Stimulated activated CD8-positive, alpha-beta memory T cell treated with anti-CD3 and anti-CD28 coated beads, Interleukin-4, amount 100 ng/mL, for 1 hour (primary cell): ENCODE data around the gene ZNF385C.
A peak's percentile ranks its signal among the peaks of the same experiment; 100 is the strongest.

Experiments used
- DNase-seq, 2 donors: peaks; one replicate each; pipeline ENCODE4 v3.0.0-alpha.2; 2020; ENCODE audit warnings: low read depth in 2 of 2, low spot score in 1 of 2

Gene ZNF385C

DNA sequence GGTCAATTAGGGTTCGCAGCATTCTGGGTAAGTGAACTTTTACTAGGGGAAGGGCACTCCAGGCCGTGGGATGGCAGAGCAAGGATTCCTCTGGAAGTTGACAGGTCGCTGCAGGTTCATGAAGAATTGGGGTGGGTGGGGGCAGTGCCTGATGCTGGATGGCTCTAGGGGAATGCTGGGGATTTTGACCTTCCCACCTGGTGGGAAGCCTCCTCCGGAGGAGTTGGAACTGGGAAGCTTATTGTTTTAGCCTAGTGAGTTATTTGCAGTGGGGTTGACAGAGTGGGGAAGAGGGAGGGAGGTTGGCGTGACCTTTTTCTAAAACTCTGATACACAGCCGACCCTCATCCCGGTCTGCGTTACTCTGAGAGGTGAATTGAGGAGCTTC is 47.3 kb downstream of the ZNF385C start:
- DNase-seq, result no peak

DNA sequence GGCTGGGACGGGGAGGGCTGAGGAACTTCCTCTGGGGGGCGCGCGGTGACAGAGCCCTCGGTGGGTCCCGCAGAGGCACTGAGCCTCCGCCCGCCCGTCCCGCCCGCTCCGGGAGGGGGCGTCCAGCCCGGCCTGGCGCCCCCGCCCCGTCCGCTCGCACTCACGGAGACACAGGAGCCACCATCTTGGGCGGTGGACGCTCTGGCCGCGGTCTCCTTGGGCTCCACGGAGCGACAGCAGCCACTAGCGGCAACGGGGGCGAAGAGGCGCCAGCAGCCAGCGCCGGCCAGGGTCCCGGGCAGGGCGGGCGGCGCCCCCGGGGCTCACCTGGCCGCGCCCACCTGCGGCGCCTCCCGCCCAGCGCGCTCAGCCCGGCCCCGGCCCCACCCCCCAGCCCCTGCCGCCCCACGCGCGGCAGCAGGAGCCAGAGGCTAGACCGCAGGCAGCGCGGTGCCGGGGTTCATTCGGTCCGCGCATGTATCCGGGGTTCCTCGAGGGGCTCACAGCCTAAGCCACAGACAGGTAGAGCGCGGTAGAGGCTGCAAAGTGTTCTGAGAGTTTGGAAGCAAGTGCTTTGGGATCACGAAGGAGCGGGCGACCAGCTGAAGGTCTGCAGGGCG is 47.8 kb downstream of the ZNF385C start, which contains the start of gene C17orf113:
Gene C17orf113, minus strand, starts transcription at position 209 of the 620 bp plus-strand sequence. CDS start 7,225 bp downstream, outside the sequence.
- DNase-seq, result peak in 1 of 2 donors; percentile 17

GRCh38 chr17:42049834-42050392 is 48.4 kb downstream of the ZNF385C start:
- no peak for DNase-seq

DNA sequence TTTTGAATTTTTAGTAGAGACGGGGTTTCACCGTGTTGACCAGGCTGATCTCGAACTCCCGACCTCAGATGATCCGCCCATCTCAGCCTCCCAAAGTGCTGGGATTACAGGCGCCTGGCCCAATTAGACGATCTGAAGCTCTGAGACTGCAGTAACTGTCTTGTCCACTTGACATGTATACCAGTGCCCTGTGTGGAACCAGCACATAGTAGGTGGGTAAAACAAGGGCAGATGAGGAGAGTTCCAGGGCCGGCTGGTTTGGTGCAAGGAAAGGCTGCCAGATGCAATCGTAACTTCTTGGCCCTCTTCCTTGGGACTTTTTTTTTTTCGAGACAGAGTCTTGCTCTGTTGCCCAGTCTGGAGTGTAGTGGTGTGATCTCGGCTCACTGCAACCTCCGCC is 50.9 kb downstream of the ZNF385C start:
- no peak for DNase-seq

DNA sequence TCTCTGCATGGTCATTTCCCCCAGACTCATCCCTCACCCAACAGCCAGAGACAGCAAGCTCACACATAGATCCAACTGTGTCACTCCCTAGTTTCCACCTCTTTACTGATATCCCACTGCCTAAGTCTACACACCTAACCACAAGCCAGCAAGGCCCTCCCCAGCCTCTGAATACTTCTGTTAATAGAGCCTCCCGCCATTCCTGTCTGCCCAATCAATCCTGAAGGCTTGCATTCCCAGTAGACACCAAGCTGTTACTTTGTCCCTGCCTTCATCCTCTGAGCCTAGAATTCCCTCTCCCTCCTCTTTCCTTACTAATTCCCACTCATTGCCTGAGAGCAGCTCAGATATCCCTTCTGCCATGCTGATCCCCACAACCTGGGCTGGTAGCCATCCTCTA is 52.6 kb downstream of the ZNF385C start:
- DNase-seq, result no peak

GRCh38 chr17:42042598-42043319 is 55.5 kb downstream of the ZNF385C start:
- no peak for DNase-seq

- DNase-seq, result no peak
Observed at GRCh38 chr17:42041619-42042018, 56.7 kb downstream of the ZNF385C start.

DNA sequence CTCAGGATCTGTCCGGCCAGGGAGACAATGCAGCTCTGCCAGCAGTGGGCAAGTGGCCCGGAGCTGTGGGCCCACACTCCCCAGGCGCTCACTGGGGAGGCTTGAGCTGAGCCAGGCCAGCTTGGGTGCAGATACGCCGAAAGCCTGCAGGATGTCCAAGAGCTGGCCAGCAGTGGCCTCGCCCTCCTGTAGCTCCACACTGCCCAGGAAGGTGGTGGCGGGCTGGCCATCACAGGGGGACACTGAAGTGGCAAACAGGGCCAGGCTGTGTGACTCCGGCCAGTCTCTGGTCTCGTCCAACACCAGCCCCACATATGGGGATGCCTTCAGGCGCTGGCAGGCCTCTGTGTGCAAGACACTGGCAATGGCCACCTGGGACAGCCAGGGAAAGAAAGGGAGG is 57.5 kb downstream of the ZNF385C start:
- DNase-seq, result no peak

DNA sequence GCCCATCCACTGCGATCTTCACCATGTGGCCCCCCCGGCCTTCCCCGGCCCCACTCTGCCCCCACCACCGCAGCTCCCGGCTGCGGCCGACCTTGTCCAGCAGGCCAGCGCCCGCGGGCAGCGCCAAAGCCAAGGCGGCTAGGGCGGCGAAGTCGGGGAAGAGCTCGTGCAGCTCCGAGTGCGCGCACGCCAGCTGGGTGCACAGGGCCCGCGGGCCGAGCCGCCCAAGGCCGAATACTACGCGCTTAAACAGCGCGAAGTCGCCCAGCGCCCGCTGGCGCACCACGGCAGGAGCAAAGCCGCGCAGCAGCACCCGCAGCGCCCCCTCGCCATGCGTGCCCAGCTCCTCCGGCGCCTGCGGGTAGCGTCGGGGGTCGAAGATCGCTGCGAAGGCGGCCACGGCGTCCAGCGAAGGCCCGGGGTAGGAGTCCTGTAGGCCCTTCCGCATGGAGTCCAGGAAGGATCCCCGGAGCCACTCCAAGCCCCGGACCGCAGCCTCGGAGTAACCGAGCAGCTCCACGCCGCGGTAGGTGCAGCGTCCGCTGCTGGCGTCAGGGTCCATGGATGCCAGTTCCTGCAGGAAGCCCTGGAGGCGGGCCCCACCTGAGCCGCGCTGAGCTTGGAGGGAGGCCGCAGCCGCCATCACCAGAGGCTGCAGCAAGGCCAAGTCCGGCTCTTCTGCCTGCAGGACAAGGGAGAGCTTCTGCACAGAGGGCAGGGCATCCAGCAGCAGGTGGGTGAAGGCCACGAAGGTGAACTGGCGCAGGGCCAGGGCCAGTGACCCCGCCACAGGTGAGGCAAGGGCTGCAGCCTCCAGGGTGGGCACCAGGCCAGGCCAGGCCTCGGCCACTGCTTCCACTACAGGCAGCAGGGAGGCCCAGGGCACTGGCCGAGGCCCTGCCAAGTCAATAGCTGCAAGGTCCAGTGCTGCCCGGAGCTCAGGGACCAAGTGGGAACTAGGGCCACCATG is 58.2 kb downstream of the ZNF385C start:
- DNase-seq, result no peak

DNA sequence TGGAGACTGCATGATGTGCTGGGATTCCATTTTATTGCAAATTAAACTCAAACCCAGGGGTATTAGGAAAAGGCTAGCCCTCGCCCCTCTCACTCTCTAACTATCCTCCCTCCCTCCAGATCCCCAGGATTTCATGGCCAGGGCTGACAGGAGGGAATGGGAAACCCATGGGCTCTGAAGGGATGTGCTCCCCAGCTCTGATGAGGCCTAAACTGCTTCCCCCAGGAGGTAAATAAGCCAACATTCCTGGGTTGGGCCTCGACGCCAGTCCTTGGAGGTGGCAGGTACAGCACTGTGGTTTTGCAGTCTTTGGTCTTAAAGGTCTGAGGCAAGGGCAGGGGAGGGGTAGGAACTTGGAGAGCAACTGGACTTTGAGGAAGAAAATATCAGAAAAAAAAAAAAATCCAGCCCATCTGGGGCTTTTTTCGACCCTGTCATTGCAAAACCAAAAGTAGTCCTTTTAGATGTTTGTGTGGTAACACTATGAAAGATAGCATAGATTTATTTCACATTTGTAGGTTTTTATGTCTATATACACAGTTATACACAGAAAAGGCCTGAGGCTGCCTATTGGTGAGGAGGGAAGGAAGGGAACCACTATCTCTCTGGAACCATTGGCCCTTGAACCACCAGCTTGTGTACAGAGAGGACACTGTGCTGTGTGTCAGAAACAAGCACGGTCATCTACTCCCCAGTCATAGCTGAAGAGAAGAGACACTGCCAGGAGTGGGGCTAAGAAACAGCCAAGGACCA is 59.9 kb downstream of the ZNF385C start:
- no peak for DNase-seq

- DNase-seq, result no peak
Observed at GRCh38 chr17:42034059-42034458, 64.2 kb downstream of the ZNF385C start.

DNA sequence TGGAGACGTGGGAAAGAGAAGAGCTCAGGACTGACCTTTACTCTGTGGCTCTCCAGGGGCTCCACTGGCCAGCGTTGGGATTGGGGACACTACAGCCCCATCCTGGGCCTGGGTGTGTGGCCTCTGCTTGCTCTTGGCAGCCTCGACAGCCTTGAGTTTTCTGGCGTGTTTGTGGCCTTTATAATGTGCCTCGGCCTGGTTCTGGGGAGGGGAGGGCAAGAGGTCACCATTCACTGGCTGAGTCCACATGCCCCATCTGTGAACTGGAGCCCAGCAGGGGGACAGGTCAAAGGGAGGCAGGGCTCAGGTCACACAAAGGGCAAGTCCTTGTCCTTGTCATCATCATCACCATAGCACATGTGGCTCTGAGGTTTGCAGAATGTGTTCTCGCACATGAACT is 66.7 kb downstream of the ZNF385C start:
- DNase-seq, result no peak

DNA sequence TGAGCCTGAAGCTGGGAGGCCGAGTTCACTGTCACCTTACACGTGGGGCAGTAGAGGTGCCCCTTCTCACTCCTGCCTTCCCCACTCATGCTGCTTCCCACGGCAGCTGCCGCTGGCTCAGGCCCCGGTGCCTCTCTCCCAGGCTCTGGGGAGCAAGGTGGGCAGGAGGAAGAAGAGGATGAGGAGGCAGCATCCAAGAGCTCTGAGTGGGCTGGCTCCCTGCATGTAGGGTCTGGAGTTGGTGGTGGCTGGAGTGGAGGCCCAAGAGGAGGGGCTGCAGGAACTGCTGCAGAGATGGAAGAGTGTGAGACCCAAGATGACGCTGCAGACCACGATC is 69.5 kb downstream of the ZNF385C start:
- no peak for DNase-seq

DNA sequence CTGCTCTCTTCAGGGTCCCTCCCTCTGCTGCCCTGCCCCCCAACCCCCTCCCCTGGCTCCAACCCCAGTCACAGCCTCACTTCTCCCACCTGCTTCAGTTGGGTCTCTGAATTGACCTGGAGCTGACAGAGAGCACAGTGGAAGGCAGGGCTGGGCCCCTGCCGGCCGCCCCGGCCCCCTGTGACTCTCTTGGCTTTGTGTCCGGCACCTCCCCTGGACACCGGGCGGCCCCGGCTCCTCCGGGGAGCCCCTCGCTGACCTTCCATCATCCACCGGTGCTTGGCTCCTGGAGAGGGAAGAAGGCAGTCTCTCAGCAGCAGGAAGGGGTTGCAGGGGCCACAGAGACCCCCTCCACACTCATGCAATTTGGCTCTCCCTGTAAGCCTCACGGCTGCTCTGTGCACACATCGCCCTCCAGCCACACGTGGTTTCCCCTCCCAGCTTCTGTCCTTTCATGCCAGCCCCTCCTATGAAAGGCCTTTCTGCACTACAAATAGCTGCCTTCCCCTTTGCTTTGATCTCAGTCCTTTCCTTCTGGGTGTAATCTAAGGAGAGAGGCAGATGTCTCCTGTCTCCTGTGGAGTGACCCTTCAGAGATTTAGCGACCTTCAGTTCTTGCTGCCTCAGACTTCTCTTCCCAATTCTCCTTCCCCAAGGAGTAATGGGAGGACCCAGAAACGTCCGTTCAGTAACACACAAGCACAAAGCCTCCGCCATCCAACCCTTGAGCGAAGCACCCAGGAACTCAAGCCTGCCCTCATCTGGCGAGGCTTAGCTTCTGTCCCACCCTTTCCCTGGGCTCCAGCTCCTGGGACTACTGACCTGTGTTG is 70.1 kb downstream of the ZNF385C start:
- no peak for DNase-seq

GRCh38 chr17:42027590-42027889 is 70.7 kb downstream of the ZNF385C start:
- no peak for DNase-seq

GRCh38 chr17:42026857-42027589 is 71.2 kb downstream of the ZNF385C start:
- no peak for DNase-seq

DNA sequence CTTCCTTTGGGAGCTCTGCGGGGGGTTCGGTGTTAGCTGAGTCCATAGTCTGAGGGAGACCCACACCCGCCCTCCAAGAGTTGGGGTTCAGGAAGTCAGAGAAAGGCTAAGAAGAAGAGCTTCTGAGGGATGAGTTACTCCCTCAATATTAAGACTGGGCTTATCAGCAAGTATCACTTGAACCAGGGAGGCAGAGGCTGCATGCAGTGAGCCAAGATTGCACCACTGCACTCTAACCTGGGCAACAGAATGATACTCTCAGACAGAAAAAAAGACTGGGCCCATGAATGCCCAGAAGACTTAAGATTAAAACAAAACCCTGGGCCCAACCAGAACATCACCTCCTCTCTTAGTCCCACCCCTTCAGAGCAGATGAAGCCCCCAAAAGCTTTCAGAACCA is 72.3 kb downstream of the ZNF385C start:
- no peak for DNase-seq

DNA sequence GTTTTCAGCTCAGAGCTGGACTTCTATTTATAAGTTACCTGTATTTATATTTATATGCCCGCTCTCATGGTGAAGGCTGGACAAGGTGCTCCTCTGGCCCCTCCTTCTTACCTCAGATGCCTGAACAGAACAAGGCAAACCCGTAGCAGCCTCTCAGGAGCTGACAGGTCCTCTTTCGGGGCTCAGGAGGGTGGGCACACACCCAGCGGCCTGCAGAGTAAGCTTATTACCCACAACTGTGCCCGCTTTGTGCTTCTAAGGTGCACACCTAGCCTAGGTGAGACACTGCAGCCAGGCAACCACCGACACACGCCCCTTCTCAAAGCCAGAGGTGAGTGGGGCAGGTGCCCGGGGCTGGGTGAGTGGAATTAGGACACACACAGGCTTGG is 73.1 kb downstream of the ZNF385C start:
- DNase-seq, result no peak

- DNase-seq, result no peak
Observed at GRCh38 chr17:42023524-42024349, 74.5 kb downstream of the ZNF385C start.
